Spleen (tissue), 7 donors: ENCODE measurements around the gene RHOBTB1.

Experiments used
- CTCF ChIP-seq, 11 experiments: fragments of 200-600 bp in 7 of 11; fragments of 450-650 bp in 4 of 11; sonication (generic) in 4 of 11; IDR thresholded peaks in 8 of 11; conservative IDR thresholded peaks in 3 of 11; 1 replicate in 7 of 11; 2 replicates in 4 of 11; pipeline versions ENCODE4 v1.4.0 to v1.8.0; 2016 to 2021; ENCODE audit warnings: antibody characterized with exemption in 11 of 11, inconsistent platforms in 4 of 11, mild to moderate bottlenecking in 1 of 11
- POLR2A ChIP-seq, 3 donors: fragments of 450-650 bp; IDR thresholded peaks; one replicate each; pipeline ENCODE4 v1.5.1; 2017; ENCODE audit warnings: antibody characterized with exemption in 3 of 3, mild to moderate bottlenecking in 1 of 3
- donor health status: DM: no; HTN: no; CAD: no; lungs with moderate emphysema.
- donor health status: DM: no; HTN: no; CAD: no.
- donor health status: DM: no; HTN: no; CAD: no.

- TF ChIP-seq CTCF (IDR thresholded peaks at IDR 0.05 in 8 of 11, conservative IDR thresholded peaks at IDR 0.05 in 3 of 11) (no peak), POLR2A (IDR thresholded peaks at IDR 0.05) (no peak)
These were observed 51.4 kb downstream of the RHOBTB1 start for GRCh38 chr10:60892571-60892970.
